Suprapubic skin (tissue), 4 donors: ENCODE measurements around the gene WFIKKN2. TPM values are rescaled to one million over a fixed set of nuclear protein-coding genes. Genes with fewer than 3 reads are reported as not detected.

Experiments used
- DNase-seq, 2 donors: peaks; one replicate each; pipeline ENCODE4 v3.0.0-alpha.2; 2019; ENCODE audit warnings: low spot score in 2 of 2
- H3K27ac ChIP-seq: fragments of 200-600 bp; sonication (generic); one replicate; pipeline ENCODE4 v1.5.1; 2019
- H3K27me3 ChIP-seq: fragments of 200-600 bp; sonication (generic); one replicate; pipeline ENCODE4 v1.5.1; 2019
- H3K36me3 ChIP-seq: fragments of 200-600 bp; sonication (generic); one replicate; pipeline ENCODE4 v1.5.1; 2019
- H3K4me1 ChIP-seq: fragments of 200-600 bp; sonication (generic); one replicate; pipeline ENCODE4 v1.5.1; 2019
- H3K4me3 ChIP-seq: fragments of 200-600 bp; sonication (generic); one replicate; pipeline ENCODE4 v1.5.1; 2019; ENCODE audit warnings: mild to moderate bottlenecking
- H3K9me3 ChIP-seq: fragments of 200-600 bp; sonication (generic); one replicate; pipeline ENCODE4 v1.5.1; 2019
- EP300 ChIP-seq: sonication (generic); formaldehyde crosslinking; IDR thresholded peaks from one replicate; pipeline ENCODE4 v1.6.1; 2017; ENCODE audit warnings: antibody characterized with exemption
- POLR2A ChIP-seq, 2 donors: fragments of 450-650 bp; IDR thresholded peaks; one replicate each; pipeline ENCODE4 v1.6.1; 2017; ENCODE audit warnings: antibody characterized with exemption in 2 of 2, mild to moderate bottlenecking in 2 of 2, moderate library complexity in 2 of 2
- POLR2AphosphoS5 ChIP-seq, 3 donors: sonication (generic); formaldehyde crosslinking; IDR thresholded peaks; one replicate each; pipeline ENCODE4 v1.6.1; 2017; ENCODE audit warnings: antibody characterized with exemption in 3 of 3
- WGBS: methylation state at CpG from one replicate; pipeline ENCODE4 v1.1.5; 2018; 5-methylcytosine and 5-hydroxymethylcytosine counted together
- total RNA-seq, 4 donors: library from RNA; depleted of rRNA; stranded (reverse); fragments of >200 nt; gene quantifications; one replicate each; pipeline ENCODE4 v1.1.0, GENCODE V29; 2016
- TF ChIP-seq, protein P1 (sequence below), 2 donors: fragments of 200-600 bp in 1 of 2; fragments of 450-650 bp in 1 of 2; sonication (generic) in 1 of 2; IDR thresholded peaks; one replicate each; pipeline ENCODE4 v1.5.1; 2016 to 2019; ENCODE audit warnings: antibody characterized with exemption in 2 of 2, mild to moderate bottlenecking in 1 of 2, moderate library complexity in 1 of 2

Gene WFIKKN2
- total RNA-seq, 4 donors from 2014 or later: 0.36 to 0.93 (median 0.65) TPM

DNA sequence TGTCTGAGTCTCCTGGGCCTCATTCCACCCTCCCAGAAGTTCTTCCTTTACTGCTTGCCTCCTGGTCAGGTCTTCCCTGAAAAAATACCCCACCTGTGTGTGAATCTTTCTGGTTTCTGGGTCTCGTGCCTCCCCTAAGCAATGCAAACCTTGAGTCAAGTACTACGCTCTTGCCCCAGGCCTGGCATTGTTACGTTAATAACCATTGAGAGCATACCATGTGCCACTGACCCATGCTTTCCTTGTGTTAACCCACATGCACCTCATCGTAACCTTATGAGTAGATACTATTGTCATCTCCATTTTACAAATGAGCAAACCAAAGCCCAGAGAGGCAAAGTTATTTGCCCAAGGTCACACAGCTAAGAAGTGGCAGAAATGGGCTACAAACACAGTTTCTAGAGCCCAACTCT lies 56.2 kb downstream of the WFIKKN2 start:
- TF ChIP-seq, protein P1, sequence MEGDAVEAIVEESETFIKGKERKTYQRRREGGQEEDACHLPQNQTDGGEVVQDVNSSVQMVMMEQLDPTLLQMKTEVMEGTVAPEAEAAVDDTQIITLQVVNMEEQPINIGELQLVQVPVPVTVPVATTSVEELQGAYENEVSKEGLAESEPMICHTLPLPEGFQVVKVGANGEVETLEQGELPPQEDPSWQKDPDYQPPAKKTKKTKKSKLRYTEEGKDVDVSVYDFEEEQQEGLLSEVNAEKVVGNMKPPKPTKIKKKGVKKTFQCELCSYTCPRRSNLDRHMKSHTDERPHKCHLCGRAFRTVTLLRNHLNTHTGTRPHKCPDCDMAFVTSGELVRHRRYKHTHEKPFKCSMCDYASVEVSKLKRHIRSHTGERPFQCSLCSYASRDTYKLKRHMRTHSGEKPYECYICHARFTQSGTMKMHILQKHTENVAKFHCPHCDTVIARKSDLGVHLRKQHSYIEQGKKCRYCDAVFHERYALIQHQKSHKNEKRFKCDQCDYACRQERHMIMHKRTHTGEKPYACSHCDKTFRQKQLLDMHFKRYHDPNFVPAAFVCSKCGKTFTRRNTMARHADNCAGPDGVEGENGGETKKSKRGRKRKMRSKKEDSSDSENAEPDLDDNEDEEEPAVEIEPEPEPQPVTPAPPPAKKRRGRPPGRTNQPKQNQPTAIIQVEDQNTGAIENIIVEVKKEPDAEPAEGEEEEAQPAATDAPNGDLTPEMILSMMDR (IDR thresholded peaks at IDR 0.05): no peak
- TF ChIP-seq EP300 (no peak), POLR2A (IDR thresholded peaks at IDR 0.05) (no peak), POLR2AphosphoS5 (IDR thresholded peaks at IDR 0.05) (no peak)
- DNase-seq: peak; percentile 18 to 24
- H3K27ac ChIP-seq: peak overlapping the region; percentile 83
- 86% methylated on average over 4 of the region's 4 CpGs for WGBS
- no peaks in the 10 kb centered on the region for H3K27me3 ChIP-seq
- no peaks in the 10 kb centered on the region for H3K36me3 ChIP-seq
- peak overlapping the region; percentile 11 for H3K4me3 ChIP-seq
- H3K9me3 ChIP-seq: no peaks in the 10 kb centered on the region
- H3K4me1 ChIP-seq: peaks cover 16% of the 10 kb centered on the region

Other genes starting within 250 kb of the WFIKKN2 start
- 100 to 1,000 TPM in 1 of 4 donors, 10 to 100 TPM in 3; 31.7 to 113 (median 36.2) TPM for gene ABCC3, start 200.7 kb upstream of the WFIKKN2 start, total RNA-seq
- 10 to 100 TPM; 21.4 to 33.8 (median 26.6) TPM for gene ANKRD40, start 127.7 kb upstream of the WFIKKN2 start, total RNA-seq
- 100 to 1,000 TPM in 1 of 4 donors, 10 to 100 TPM in 3; 31.5 to 267 (median 42.6) TPM for gene LUC7L3, start 116.0 kb upstream of the WFIKKN2 start, total RNA-seq
- gene ANKRD40CL, start 68.1 kb upstream of the WFIKKN2 start, total RNA-seq: not detected
- 100 to 1,000 TPM; 151 to 255 (median 174) TPM for gene TOB1, start 30.8 kb downstream of the WFIKKN2 start, total RNA-seq